ENCODE data around the gene USP54.
"Not testable (repeated sequence)": the region's sequence is repeated elsewhere in the genome, so short reads cannot be mapped to it uniquely, and the experiment has no call there.

Gene USP54

DNA sequence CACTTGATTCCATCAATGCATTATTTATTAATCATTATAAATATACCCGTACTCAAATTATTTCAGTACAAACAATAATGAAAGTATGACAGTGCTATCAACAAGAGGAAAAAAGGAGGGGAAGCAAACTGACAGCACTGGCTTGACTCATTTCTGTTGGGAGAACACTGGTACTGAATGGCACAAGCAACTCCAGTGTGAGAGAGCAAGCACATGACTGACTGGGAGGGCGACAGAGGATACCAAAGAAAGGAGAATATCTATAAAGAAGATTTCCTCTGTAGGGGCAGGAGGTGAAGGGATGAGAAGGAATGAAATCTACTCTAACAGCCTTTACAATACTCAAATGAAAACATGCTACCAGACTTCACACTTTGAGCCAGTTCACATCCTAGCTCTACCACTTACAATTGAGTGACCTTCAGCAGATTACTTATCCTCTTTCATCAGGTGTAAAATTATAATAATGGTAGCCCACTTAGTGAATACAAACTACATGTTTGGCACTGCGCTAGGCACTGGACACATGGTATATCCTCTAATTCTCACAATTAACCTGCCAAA is 1.5 kb downstream of the USP54 start:
- DNase-seq = no peak

- no peak for DNase-seq
Observed at GRCh38 chr10:73588656-73589055, 2.5 kb downstream of the USP54 start.

GRCh38 chr10:73586583-73586984 is 4.6 kb downstream of the USP54 start:
- DNase-seq = no peak

DNA sequence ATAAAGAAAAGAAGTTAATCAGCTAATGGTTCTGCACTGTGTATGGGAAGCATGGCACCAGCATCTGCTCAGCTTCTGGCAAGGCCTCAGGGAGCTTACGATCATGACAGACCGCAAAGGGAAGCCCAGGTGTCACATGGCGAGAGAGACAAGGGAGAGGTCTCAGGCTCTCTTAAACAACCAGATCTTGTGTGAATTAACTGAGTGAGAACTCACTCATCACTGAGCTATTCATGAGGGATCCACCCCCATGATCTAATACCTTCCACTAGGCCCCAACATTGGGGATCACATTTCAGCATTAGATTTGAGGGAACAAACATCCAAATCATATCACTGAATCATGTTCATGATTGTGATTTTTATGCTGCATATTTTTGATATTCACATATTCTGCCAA is 5.8 kb downstream of the USP54 start:
- DNase-seq = no peak

GRCh38 chr10:73584737-73585136 is 6.4 kb downstream of the USP54 start:
- DNase-seq = no peak

DNA sequence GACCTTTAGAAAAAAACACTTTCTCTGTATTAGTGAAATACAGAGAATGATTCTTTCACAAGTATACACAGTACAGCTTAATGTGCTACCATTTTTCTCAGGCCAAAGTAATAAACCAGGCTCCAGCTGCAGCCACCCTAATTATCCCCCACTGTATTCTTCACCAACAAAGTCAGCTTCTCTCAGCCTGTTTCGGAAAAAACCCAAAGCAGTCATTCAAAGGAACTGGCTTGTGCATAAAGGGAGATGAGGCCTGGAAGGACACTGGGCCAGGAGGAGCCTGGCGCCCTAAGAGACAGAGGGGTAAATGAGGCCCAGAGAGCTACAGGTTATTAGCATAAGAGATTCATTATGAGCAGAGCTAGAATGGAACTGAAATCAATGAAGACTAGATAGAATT is 9.2 kb downstream of the USP54 start:
- no peak for DNase-seq

- DNase-seq = not testable (repeated sequence)
Observed at GRCh38 chr10:73578927-73579326, 12.2 kb downstream of the USP54 start.

- no peak for DNase-seq
Observed at GRCh38 chr10:73577788-73578187, 13.4 kb downstream of the USP54 start.

GRCh38 chr10:73576890-73577591 is 14.1 kb downstream of the USP54 start:
- DNase-seq = no peak

DNA sequence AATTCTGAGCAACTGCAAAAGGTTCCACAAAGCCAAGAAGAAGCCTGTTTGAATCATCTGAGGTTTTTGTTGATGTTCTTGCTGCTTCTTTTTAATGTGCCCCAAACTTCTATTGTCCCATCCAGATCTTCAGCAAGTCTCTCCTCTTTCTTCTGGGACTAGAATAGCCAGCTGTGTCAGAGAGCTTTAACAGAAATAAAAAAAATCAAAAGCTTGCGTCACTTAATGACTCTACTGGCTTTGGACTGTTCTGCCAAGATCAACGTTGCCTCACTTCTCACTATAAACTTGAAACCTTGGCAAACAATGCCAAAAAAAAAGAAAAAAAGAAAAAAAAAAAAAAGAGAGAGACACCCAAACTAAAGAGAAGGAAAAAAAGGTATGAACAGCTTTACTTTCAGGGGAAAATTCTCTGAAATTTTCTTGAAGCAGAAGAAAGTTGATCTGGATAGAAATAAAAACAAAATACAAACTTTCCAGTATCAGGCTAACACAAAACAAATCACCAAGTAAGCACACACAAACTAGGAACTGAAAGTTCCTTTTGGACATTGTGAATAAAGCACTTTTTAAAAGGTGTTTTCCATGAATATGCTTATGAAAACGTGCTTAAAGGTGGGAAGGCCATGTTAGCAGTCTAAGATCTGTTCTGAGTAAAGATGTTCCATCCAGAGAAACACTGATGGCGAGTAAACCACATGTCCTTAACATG is 14.8 kb downstream of the USP54 start:
- DNase-seq = no peak

DNA sequence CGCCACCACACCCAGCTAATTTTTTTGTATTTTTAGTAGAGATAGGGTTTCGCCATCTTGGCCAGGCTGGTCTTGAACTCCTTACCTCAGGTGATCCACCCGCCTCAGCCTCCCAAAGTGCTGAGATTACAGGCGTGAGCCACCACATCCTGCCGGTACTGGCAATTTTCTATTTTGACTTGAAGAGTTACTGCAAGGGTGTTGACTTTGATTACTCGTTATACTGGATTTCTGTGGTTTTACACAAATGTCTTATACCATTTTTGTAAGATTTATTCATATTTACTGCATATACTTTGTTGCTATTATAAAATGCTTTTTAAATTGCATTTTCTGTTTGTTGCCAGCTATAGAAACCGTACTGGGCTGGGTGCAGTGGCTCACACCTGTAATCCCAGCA is 24.1 kb downstream of the USP54 start:
- DNase-seq = not testable (repeated sequence)

- no peak for DNase-seq
Observed at GRCh38 chr10:73561192-73561591, 29.9 kb downstream of the USP54 start.

GRCh38 chr10:73559590-73559989 is 31.6 kb downstream of the USP54 start:
- no peak for DNase-seq

DNA sequence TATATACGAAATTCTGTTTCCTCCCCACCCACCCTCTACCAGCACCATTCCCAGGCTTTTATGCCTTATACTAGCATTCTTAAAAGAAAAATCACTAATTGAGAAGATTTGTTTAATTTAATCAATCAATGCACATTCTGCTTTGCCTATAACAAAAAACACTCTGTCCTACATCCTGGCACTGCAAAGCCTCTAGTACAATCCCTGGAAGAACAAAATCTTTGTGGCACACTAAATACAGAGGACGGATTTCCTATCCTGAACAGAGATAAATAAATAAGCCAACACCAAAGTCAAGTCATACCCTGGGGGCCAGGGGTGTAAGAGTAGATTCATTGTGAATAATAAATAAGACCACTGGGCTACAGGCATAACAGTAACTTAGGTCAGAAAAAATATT is 34.3 kb downstream of the USP54 start:
- no peak for DNase-seq

- DNase-seq = no peak
Observed at GRCh38 chr10:73554721-73555120, 36.4 kb downstream of the USP54 start.

- no peak for DNase-seq
Observed at GRCh38 chr10:73553761-73554160, 37.4 kb downstream of the USP54 start.

DNA sequence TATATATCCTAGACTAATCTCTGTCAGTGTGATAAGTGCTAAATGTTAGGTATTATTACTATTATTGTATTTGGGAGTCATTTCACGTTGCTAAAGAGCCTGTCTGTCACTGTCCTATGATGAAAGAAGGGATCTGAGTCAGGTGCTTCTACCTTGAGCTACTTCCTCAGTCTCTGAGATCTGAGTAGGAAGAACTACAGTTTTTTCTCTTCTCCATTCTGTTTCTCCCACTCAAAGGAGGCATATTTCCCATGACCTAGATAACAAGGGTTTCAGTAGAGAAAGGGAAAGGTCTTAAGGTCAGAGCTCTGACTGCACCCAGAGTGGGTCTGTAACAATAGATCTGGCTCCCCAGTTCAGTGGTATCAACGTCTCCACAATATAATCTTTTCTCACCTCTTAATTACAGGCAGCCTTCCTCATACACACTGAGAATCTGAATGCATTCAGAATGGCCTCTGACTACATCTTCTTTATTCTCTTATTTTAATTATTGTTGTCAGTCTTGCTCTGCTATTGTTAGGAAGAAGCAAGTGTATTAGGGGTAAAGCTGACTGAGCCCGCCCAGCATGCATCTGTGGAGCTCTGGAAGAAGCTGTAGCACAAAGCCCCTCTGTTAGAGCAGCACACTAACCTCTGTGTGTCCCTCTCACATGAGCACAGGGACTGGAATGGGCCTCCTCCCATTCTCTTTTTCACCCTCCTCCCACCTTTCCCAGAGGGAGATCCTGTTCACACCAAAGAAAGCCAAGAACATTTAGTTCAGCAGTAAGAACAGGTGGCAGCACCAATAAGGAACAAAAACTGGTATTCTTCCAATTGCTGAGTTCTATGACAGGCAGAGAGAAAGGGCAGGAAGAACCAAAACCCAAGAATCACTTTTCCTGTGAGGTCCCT is 38.1 kb downstream of the USP54 start:
- DNase-seq = no peak

DNA sequence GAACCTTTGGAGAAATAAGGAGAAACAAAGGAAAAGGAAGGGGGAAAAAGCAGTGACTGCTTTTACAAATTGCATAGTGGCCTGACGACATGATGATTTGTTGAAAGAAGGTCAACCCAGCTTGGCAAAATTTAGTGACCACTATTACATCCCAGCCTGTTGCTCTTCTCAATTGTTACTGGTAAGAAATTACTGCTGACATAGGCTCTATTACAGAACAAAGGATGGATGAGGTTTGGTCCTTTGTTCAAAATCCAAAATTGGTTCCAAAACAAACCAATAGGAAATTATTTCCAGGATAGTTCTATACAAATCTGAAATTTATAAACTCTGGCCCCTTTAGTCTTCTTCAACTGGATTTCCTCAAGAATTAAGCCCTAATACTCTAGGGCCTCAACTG is 39.6 kb downstream of the USP54 start:
- no peak for DNase-seq

GRCh38 chr10:73545357-73545756 is 45.8 kb downstream of the USP54 start:
- DNase-seq = no peak

DNA sequence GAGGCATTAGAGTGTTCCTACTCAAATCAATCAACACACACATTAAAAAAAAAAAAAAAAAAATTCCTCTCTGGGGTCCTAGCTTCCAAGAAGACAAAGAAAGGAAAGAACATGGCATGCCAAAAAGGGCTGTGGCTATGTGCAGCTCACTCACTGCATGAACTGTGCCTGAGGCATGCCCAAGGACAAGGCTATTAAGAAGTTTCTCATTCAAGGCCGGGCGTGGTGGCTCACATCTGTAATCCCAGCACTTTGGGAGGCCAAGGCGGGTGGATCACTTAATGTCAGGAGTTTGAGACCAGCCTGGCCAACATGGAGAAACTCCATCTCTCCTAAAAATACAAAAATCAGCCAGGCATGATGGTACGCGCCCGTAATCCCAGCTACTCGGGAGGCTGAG is 53.4 kb downstream of the USP54 start:
- DNase-seq = no peak

DNA sequence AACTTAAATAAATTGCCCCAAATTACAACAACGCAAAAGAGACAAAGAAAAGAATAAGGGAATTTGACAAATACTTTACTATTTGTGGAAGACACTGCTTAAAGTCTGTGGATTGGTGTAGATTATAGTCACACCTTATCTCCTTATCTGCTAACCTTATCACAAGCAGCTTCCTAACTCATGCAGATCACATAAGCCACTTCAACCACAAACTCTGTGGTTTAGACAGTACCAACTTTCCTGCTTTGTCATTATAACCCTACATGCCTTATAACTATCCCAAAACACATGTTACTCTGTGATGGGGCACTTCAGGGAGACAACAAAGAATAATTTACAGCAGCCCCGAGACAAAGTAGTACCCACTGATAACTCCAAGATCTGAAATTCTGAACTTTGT is 53.9 kb downstream of the USP54 start:
- DNase-seq = no peak

GRCh38 chr10:73534857-73535256 is 56.3 kb downstream of the USP54 start:
- no peak for DNase-seq
